Measurements from ENCODE around the gene CCDC85C.

The CCDC85C gene

GRCh38 chr14:99513946-99514551 is 90.0 kb downstream of the CCDC85C start:
- no peak for DNase-seq

DNA sequence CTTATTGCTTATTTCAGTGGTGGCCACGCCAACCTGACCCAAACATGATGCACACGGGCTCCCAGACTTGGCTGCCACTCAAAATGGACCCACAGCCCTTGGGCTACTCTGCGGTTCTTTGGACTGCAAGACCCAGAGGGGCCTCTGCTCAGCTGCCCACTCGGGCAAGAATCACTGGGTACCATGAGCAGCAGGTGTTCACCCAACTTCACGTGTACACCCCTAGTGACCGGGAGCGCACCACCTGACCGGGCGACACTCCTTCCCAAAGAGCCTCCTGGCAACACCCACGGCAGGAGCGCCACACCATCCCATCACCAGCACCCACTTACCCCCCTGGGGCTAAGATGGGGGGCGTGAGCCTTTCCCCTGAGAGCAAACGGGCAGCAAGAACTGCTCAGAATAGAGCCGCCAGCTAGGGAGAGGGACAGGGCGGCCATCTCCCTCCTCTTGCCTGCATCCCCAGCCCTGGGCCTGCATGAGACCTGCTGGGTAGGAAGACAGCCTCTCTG is 90.8 kb downstream of the CCDC85C start:
- no peak for DNase-seq

DNA sequence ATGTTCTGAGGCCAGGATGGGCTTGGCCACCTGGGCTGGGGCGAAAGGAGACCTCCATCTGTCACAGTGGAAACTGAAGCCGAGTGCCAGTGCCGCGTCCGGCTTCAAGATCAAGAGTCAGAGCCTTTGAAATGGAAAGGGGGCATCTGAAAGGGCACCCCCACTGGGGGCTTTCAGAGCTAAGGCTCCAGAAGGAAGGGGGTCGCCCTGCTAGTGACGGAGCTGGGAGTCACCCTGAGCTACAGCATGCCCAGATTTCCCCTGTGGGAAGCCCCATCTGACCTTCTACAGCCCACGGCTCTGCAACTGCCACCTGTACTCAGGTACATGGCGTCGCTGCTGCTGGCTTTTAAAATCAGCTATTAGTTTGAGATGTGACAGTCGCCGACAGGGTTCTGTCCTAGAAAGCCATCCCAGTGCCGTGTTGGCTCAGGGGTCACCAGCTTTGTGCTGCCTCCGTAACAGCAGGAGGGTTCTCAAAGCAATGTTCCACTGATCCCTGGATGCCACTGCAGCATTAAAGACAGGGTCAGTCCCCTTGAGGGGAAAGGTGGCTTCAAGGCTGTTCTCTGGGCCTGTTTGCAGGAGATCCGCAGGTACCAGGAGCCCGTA is 91.3 kb downstream of the CCDC85C start:
- DNase-seq, result no peak

GRCh38 chr14:99512110-99512449 is 91.9 kb downstream of the CCDC85C start:
- no peak for DNase-seq

GRCh38 chr14:99511421-99512109 is 92.4 kb downstream of the CCDC85C start:
- peak in 21 of 51 donors; percentile 25 to 65 (median 45) for DNase-seq

DNA sequence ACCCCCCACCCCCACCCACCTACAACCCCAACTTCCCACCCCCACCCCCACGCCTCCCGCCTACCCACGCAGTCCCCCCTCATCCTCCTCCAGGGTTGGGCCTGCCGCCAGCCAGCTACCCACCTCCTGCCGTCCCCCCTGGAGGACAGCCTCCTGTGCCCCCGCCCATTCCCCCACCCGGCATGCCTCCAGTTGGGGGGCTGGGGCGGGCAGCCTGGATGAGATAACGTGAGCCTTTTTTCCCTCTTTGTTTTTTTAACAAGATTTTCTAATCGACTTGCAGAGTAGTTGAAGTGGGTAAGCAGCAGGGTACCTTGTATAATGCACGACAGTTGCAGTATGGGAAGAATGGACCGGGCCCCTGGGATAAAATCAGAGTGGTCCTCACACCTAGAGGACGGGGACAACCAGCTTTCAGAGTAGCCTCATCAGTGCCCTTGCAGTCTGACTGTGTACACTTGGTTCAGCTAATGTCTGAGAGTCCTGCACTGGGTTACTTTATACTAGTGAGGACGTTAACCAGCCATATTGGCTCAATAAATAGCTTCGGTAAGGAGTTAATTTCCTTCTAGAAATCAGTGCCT is 93.4 kb downstream of the CCDC85C start:
- DNase-seq, result no peak

- DNase-seq, result no peak
These were observed 94.0 kb downstream of the CCDC85C start for GRCh38 chr14:99509871-99510555.

DNA sequence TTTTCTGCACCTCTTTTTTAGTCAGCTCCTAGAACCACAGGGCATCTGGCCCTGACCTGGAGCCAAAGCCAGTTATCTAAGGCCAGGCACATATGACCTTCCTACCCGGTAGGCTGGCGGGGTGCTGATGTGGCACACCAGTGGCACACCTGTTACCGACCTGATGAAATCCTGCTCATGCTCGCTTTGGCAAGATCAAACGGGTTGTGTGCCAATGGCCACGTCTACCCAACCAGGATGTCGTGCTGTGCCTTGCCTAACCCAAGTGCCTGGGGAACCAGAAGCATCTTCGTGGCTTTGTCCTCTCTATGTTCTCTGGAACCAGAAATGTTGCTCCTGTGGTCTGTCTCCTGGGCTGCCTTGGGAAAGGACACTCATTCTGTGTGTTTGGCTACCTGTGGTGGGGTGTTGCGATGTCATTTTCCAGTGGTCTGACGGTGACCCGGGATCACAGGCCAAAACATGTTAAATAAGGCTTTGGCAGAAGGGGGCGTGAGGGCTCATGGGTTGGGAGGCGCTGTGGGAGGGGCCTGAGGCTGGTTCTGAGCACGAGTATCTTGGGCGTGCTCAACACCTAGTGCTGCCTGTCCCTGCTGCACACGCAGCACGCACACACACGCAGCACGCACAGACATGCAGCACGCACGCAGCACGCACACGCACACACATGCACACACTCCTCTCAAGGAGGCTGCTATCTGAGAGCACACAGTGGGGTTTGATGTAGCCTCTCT is 94.9 kb downstream of the CCDC85C start:
- DNase-seq, result no peak

GRCh38 chr14:99507860-99508640 is 96.0 kb downstream of the CCDC85C start:
- no peak for DNase-seq

DNA sequence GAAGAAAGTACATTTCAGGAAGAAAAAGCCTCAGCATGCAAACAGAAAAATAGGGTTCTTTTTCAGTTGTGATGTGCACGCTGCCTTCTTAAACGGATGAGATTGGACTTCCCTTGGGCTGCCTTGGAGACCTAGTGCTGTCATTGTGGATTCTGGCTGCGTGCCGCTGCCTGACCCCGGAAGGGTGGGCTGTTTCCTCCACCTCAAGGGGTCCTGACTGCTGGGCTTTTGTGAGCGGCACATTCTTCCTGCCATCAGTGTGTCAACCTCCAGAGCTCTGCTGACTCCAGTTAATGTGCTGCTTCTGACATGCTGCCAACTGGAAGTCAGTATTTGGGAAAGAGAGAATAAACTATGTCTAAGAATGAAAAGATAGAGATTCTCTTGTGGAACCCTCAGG is 97.7 kb downstream of the CCDC85C start:
- DNase-seq, result no peak

DNA sequence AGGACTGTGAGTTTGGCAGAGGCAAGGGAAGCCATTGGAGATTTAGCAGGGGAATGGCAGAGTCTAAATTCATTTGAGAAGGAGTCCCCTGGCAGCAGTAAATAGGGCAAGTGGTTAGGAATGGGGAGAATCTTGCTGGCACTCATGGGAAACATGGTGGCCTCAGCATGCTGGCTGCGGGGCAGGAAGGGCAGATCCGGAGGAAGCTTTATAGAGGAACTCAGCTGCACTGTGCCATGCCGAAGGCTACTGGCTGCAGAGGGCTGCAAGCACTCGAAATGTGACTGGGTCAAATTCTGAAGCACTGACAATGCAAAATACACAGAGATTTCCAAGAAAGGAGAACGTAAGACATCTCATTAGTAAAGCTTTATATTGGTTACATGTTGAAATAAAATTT is 98.9 kb downstream of the CCDC85C start:
- DNase-seq, result no peak

DNA sequence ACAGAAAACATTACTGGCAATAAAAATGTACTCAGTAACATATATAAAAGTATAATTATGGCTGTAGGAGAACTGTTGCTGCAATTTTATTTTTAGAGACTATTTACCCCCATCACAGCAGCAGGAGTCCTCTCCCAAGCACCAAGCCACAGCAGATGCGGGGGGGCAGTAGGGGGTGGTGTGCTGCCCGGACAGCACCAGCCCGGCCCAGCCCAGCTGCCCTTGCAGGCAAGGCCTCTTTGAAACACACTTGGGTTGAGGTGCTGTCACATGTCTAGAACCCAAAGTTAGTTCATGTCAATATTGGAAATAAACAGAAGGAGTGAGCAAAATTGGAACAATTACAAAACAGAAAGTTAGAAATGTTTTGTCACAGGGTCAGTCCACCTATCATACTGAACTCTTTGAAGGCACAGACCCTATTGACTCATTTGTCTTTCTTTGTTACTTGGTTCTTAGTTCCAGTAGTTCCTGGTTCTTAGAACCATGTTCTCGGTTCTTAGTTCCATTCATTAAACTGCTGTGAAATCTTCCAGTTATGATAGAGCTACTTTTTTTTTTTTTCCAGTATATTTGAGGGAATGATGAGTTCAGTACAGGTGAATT is 100.1 kb downstream of the CCDC85C start:
- DNase-seq, result no peak

DNA sequence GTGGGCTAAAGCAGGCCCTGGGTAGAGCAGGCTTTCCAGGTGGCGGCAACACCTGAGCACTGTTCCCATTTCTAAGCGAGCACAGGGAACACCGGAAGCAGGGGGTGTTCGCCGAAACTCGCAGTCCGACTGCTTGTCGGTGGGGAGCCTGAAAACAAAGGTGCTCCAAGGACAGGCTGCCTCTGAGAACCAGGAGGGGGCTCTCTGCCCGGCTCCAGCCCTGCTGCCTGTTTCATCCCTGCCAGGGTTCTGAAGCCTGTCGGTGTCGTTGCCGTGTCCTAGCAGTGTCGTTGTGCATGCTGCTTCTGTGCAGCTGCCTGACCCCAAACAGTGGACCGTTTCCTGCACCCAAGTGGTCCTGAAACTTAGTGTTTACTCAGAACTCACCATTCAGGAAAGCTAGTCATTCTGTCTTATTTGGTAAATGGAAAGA is 101.0 kb downstream of the CCDC85C start:
- DNase-seq, result no peak

DNA sequence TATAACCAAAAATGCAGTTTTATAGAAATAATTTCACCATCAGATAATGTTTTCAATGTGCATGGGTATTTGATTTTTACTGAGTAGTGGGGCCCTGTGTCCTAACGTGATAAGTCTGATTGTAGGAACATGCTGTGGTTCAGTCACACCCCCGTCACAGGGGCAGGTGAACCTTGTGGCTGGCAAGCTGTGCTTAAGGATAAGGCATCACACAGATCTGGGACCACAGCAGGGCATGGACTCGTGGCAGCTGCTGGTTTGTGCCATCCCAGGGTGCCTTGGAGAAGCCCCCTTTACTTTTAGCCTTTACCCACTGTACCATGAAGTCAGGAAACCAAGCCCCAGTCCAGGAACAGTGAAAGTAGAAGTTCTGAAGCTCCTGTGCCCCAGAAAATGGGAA is 106.1 kb downstream of the CCDC85C start:
- DNase-seq, result no peak

- no peak for DNase-seq
These were observed 106.7 kb downstream of the CCDC85C start for GRCh38 chr14:99497341-99497740.

DNA sequence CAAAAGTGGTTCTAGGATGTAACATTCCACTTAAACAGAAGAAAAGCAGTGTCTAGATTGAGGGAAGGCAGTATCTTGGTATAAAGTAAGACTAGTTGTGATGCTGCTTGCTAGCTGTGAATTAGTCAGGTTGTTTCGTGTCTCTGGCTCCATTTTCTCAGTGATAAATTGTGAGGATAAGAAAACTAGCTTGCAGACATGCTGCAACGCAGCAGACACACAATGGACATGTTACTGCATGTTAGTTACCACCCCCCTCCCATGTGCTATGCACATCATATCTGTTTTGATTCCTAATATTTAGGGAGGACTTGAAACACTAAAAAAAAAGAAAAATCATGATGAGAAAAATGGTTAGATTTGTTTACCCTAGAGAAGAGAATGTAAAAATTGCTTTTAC is 119.9 kb downstream of the CCDC85C start:
- DNase-seq, result no peak

GRCh38 chr14:99481745-99482099 is 122.3 kb downstream of the CCDC85C start:
- peak in 2 of 51 donors; percentile 53 to 58 for DNase-seq

DNA sequence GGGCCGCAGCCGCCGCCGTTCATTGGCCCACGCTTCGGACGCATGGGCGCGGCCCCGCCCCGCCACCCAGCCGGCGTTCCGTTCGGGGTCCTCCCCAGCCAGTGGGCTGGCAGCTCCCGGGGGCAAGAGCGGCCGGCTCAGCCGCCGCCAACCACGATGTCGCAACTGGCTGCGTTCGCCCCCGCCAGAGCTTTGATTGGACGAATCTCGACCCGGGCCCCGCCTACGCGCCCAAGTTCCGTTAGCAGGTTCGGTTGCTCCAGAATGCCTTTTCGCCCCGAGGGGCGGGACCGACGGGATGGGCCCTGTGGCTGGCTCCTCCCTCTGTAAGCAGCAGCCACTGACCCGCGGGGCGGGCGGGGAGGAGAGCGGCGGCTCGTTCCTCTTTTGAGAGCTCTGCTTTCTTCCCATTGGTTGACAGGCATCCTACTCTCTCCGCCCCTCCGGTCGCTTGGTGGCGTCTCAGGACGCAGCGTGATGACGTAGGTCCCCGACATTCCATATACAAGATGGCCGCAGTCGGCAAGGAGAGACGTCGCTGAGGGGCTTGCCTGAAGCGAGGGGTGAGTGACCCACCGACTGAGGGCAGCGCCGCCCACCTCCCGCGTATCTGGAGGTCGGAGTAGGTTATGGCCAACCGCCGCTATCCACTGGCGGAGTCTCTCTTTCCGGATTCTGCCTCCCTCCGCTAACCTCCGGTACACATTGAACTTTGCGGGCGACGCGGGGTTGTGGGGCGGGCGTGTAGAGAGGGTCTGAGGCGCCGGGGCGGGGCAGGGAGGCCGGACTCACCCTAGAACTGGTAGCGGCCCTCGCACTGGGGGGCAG is 122.9 kb downstream of the CCDC85C start, which contains the start of gene CCNK:
Gene CCNK (plus strand): TSS at position 493 of the 828 bp plus-strand sequence. CDS start 11,269 bp downstream, outside the sequence.
- peak; percentile 93 to 100 (median 100) for DNase-seq

Data from hypothalamus (tissue), 51 donors.